Measurements from ENCODE around the gene PPP1R12C.

PPP1R12C gene

DNA sequence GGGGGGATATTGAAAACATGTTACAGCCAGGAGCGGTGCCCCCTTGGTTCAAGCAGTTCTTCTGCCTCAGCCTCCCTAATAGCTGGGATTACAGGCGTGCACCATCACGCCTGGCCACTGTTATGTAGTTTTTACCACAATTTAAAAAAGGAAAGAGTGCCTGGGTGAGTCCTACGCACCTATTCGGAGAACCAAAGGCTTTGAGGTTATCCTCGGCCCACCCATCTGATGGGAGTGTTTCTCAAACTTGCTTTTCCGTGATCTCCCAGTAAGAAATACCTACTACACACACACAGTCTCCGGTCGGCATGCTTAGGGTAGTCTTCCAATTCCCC is 75.1 kb downstream of the PPP1R12C start:
- no peak for ATAC-seq
- no peak for TF ChIP-seq RARB (CRISPR knock-in tag; IDR thresholded peaks at IDR 0.05)
- TF ChIP-seq ZFP30 (CRISPR knock-in tag; IDR thresholded peaks at IDR 0.05) = no peak
- no peak for TF ChIP-seq ISL1 (CRISPR knock-in tag; IDR thresholded peaks at IDR 0.05)
- TF ChIP-seq SNAI2 (CRISPR knock-in tag; IDR thresholded peaks at IDR 0.05) = no peak
- TF ChIP-seq CSDC2 (CRISPR knock-in tag; IDR thresholded peaks at IDR 0.05) = no peak
- no peak for TF ChIP-seq BACH2 (CRISPR knock-in tag; IDR thresholded peaks at IDR 0.05; ENCODE audit: borderline replicate concordance)
- no peak for TF ChIP-seq ESRRG (CRISPR knock-in tag; IDR thresholded peaks at IDR 0.05)
- no peak for TF ChIP-seq ZNF565 (CRISPR knock-in tag; conservative IDR thresholded peaks at IDR 0.05; ENCODE audit: low read depth)
- TF ChIP-seq, protein P1, sequence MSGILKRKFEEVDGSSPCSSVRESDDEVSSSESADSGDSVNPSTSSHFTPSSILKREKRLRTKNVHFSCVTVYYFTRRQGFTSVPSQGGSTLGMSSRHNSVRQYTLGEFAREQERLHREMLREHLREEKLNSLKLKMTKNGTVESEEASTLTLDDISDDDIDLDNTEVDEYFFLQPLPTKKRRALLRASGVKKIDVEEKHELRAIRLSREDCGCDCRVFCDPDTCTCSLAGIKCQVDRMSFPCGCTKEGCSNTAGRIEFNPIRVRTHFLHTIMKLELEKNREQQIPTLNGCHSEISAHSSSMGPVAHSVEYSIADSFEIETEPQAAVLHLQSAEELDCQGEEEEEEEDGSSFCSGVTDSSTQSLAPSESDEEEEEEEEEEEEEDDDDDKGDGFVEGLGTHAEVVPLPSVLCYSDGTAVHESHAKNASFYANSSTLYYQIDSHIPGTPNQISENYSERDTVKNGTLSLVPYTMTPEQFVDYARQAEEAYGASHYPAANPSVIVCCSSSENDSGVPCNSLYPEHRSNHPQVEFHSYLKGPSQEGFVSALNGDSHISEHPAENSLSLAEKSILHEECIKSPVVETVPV (CRISPR knock-in tag; IDR thresholded peaks at IDR 0.05) = no peak
- no peak for TF ChIP-seq TOX (CRISPR knock-in tag; IDR thresholded peaks at IDR 0.05; ENCODE audit: borderline replicate concordance)
- TF ChIP-seq, protein P2, sequence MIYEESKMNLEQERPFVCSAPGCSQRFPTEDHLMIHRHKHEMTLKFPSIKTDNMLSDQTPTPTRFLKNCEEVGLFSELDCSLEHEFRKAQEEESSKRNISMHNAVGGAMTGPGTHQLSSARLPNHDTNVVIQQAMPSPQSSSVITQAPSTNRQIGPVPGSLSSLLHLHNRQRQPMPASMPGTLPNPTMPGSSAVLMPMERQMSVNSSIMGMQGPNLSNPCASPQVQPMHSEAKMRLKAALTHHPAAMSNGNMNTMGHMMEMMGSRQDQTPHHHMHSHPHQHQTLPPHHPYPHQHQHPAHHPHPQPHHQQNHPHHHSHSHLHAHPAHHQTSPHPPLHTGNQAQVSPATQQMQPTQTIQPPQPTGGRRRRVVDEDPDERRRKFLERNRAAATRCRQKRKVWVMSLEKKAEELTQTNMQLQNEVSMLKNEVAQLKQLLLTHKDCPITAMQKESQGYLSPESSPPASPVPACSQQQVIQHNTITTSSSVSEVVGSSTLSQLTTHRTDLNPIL (CRISPR knock-in tag; IDR thresholded peaks at IDR 0.05; ENCODE audit: low read depth) = no peak
- TF ChIP-seq, protein P3, sequence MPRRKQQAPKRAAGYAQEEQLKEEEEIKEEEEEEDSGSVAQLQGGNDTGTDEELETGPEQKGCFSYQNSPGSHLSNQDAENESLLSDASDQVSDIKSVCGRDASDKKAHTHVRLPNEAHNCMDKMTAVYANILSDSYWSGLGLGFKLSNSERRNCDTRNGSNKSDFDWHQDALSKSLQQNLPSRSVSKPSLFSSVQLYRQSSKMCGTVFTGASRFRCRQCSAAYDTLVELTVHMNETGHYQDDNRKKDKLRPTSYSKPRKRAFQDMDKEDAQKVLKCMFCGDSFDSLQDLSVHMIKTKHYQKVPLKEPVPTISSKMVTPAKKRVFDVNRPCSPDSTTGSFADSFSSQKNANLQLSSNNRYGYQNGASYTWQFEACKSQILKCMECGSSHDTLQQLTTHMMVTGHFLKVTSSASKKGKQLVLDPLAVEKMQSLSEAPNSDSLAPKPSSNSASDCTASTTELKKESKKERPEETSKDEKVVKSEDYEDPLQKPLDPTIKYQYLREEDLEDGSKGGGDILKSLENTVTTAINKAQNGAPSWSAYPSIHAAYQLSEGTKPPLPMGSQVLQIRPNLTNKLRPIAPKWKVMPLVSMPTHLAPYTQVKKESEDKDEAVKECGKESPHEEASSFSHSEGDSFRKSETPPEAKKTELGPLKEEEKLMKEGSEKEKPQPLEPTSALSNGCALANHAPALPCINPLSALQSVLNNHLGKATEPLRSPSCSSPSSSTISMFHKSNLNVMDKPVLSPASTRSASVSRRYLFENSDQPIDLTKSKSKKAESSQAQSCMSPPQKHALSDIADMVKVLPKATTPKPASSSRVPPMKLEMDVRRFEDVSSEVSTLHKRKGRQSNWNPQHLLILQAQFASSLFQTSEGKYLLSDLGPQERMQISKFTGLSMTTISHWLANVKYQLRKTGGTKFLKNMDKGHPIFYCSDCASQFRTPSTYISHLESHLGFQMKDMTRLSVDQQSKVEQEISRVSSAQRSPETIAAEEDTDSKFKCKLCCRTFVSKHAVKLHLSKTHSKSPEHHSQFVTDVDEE (CRISPR knock-in tag; IDR thresholded peaks at IDR 0.05) = no peak

DNA sequence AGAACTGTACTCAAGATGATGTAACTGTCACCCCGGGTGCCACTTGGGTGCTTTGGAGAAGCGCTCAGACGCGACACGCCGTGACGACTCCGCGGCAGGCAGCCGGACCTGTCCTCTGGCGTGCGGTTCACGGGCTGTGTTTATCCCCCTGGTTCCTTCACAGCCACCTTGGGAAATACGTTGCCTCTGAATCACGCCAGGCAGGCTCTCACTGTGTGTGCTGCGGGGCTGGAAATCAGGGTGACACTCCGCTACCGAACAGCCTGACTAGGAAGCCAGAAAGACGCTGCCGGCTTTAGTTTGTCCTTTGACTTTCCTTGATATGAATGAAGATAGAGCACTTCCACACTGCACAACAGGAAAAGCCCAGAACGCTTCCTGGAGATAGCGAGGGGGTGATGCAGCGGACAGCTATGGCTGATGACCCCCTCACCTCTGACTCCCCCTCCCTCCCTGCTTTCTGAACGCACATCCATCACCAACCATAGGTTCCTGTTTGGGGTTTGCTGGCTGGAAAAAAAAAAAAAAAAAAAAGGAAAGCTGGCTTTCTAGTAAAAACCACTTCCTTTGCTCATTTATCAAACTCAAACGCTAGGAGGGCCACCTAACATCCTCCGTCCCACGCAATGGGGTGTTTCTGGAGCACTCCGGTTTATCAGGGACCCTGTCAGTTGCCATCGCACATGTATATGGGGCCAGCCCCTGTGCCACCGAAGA is 75.7 kb downstream of the PPP1R12C start:
- no peak for ATAC-seq
- no peak for TF ChIP-seq ESRRG (CRISPR knock-in tag; IDR thresholded peaks at IDR 0.05)
- TF ChIP-seq ZFP30 (CRISPR knock-in tag; IDR thresholded peaks at IDR 0.05) = no peak
- TF ChIP-seq, protein P4, sequence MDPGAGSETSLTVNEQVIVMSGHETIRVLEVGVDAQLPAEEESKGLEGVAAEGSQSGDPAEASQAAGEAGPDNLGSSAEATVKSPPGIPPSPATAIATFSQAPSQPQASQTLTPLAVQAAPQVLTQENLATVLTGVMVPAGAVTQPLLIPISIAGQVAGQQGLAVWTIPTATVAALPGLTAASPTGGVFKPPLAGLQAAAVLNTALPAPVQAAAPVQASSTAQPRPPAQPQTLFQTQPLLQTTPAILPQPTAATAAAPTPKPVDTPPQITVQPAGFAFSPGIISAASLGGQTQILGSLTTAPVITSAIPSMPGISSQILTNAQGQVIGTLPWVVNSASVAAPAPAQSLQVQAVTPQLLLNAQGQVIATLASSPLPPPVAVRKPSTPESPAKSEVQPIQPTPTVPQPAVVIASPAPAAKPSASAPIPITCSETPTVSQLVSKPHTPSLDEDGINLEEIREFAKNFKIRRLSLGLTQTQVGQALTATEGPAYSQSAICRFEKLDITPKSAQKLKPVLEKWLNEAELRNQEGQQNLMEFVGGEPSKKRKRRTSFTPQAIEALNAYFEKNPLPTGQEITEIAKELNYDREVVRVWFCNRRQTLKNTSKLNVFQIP (CRISPR knock-in tag; IDR thresholded peaks at IDR 0.05; ENCODE audit: borderline replicate concordance, low read depth) = no peak
- TF ChIP-seq, protein P3 (CRISPR knock-in tag; IDR thresholded peaks at IDR 0.05) = no peak
- TF ChIP-seq GLIS3 (CRISPR knock-in tag; IDR thresholded peaks at IDR 0.05) = no peak
- no peak for TF ChIP-seq ZC3H10 (CRISPR knock-in tag; IDR thresholded peaks at IDR 0.05)
- no peak for TF ChIP-seq ZNF70 (CRISPR knock-in tag; IDR thresholded peaks at IDR 0.05)
- no peak for TF ChIP-seq ARNTL (CRISPR knock-in tag; IDR thresholded peaks at IDR 0.05; ENCODE audit: borderline replicate concordance, low read depth)
- no peak for TF ChIP-seq TOX (CRISPR knock-in tag; IDR thresholded peaks at IDR 0.05; ENCODE audit: borderline replicate concordance)
- TF ChIP-seq TCF4 (CRISPR knock-in tag; IDR thresholded peaks at IDR 0.05; ENCODE audit: borderline replicate concordance) = no peak
- TF ChIP-seq, protein P5, sequence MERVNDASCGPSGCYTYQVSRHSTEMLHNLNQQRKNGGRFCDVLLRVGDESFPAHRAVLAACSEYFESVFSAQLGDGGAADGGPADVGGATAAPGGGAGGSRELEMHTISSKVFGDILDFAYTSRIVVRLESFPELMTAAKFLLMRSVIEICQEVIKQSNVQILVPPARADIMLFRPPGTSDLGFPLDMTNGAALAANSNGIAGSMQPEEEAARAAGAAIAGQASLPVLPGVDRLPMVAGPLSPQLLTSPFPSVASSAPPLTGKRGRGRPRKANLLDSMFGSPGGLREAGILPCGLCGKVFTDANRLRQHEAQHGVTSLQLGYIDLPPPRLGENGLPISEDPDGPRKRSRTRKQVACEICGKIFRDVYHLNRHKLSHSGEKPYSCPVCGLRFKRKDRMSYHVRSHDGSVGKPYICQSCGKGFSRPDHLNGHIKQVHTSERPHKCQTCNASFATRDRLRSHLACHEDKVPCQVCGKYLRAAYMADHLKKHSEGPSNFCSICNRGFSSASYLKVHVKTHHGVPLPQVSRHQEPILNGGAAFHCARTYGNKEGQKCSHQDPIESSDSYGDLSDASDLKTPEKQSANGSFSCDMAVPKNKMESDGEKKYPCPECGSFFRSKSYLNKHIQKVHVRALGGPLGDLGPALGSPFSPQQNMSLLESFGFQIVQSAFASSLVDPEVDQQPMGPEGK (CRISPR knock-in tag; IDR thresholded peaks at IDR 0.05; ENCODE audit: borderline replicate concordance) = no peak
